HCT116 (cell line): Measurements from ENCODE around the gene HOMER1. TPM values are rescaled to one million over a fixed set of nuclear protein-coding genes. Genes with fewer than 3 reads are reported as not detected.

Experiments
- ATAC-seq: fragments of 200-7000 bp; cut with Tn5 transposase; 2 replicates; pipeline ENCODE4 v1.9.1; 2020; ENCODE audit warnings: mild to moderate bottlenecking, moderate library complexity
- BruUV-seq: library from RNA; stranded (reverse); fragments of 400-500 nt; replicated peaks from 2 replicates; lab custom pipeline; 2021; lab: Mats Ljungman, UMichigan
- CTCF ChIA-PET: fragments of 300-600 bp; sonication (Branson Sonifier 250); formaldehyde crosslinking; loops from one replicate; lab custom pipeline; 2021; ENCODE audit warnings: antibody characterized with exemption; lab: Charles Lee
- POLR2A ChIA-PET: fragments of 300-600, 350-600 bp; sonication (Branson Sonifier 250); formaldehyde crosslinking; loops from one replicate; lab custom pipeline; 2021; ENCODE audit warnings: antibody characterized with exemption; lab: Charles Lee
- RAD21 ChIA-PET, 2 experiments: fragments of 300-600 bp; sonication (Branson Sonifier 250); formaldehyde crosslinking; loops; one replicate each; lab custom pipeline; 2023; ENCODE audit warnings: low total read pairs in 2 of 2; ENCODE audit not compliant: uncharacterized antibody in 2 of 2, unreplicated experiment in 2 of 2, low non-redundant PET in 1 of 2; lab: Charles Lee
- DNase-seq: peaks from one replicate; pipeline ENCODE4 v3.0.0-alpha.2; 2010; ENCODE audit warnings: low read depth, low spot score
- H2AFZ ChIP-seq: fragments of 200-600 bp; shearing (Covaris generic), sonication (generic); 2 replicates; pipeline ENCODE4 v1.6.1; 2017; ENCODE audit warnings: low read depth, mixed run types, mixed read lengths, antibody characterized with exemption, low read length; ENCODE audit not compliant: poor library complexity, severe bottlenecking
- H3K27ac ChIP-seq: 2 replicates; pipeline ENCODE4 v1.5.1; 2012; ENCODE audit warnings: low read depth, low read length
- H3K27me3 ChIP-seq: fragments of 200-600 bp; sonication (generic); 2 replicates; pipeline ENCODE4 v1.6.1; 2016; ENCODE audit warnings: mixed run types, low read length, mixed read lengths; ENCODE audit not compliant: insufficient read depth
- H3K36me3 ChIP-seq, 2 experiments: fragments of 200-500 bp in 1 of 2; fragments of 200-600 bp in 1 of 2; sonication (Bioruptor generic) in 1 of 2; sonication (generic) in 1 of 2; 2 replicates each; pipeline versions ENCODE4 v1.5.1 to v1.6.1; 2014 to 2016; ENCODE audit warnings: low read length in 2 of 2, inconsistent platforms in 1 of 2, mixed read lengths in 1 of 2, mixed run types in 1 of 2; ENCODE audit not compliant: insufficient read depth in 2 of 2, control insufficient read depth in 1 of 2
- H3K4me1 ChIP-seq, 2 experiments: fragments of 200-600 bp in 1 of 2; sonication (generic) in 1 of 2; 2 replicates each; pipeline versions ENCODE4 v1.5.1 to v1.6.1; 2012 to 2017; ENCODE audit warnings: low read length in 2 of 2, inconsistent platforms in 1 of 2, mild to moderate bottlenecking in 1 of 2, mixed read lengths in 1 of 2, mixed run types in 1 of 2, moderate library complexity in 1 of 2; ENCODE audit not compliant: insufficient read depth in 2 of 2, control insufficient read depth in 1 of 2
- H3K4me2 ChIP-seq: fragments of 200-600 bp; sonication (generic); 2 replicates; pipeline ENCODE4 v1.6.1; 2017; ENCODE audit warnings: mixed run types, low read length, mixed read lengths
- H3K4me3 ChIP-seq, 2 experiments: fragments of 200-600 bp in 1 of 2; sonication (generic) in 1 of 2; replicated peaks in 1 of 2; 2 replicates each; pipeline ENCODE4 v1.5.1; 2011 to 2016; ENCODE audit warnings: low read length in 2 of 2, control low read depth in 1 of 2, low read depth in 1 of 2, mild to moderate bottlenecking in 1 of 2, mixed read lengths in 1 of 2, mixed run types in 1 of 2
- H3K79me2 ChIP-seq: fragments of 200-600 bp; sonication (generic); 2 replicates; pipeline ENCODE4 v1.6.1; 2017; ENCODE audit warnings: mild to moderate bottlenecking, mixed run types, low read length, moderate library complexity, mixed read lengths; ENCODE audit not compliant: insufficient read depth
- H3K9ac ChIP-seq: fragments of 200-600 bp; sonication (generic); 2 replicates; pipeline ENCODE4 v1.6.1; 2016; ENCODE audit warnings: low read length, mixed read lengths
- H3K9me2 ChIP-seq: fragments of 200-600 bp; sonication (generic), shearing (Covaris generic); 2 replicates; pipeline ENCODE4 v1.6.1; 2017; ENCODE audit warnings: mixed run types, mild to moderate bottlenecking, moderate library complexity; ENCODE audit not compliant: insufficient read depth
- H3K9me3 ChIP-seq, 2 experiments: fragments of 200-500 bp in 1 of 2; fragments of 200-600 bp in 1 of 2; sonication (Bioruptor generic) in 1 of 2; sonication (generic) in 1 of 2; 2 replicates each; pipeline ENCODE4 v1.6.1; 2014 to 2017; ENCODE audit warnings: low read length in 2 of 2, mixed read lengths in 2 of 2, inconsistent platforms in 1 of 2, low read depth in 1 of 2, mild to moderate bottlenecking in 1 of 2, mixed run types in 1 of 2, moderate library complexity in 1 of 2; ENCODE audit not compliant: control insufficient read depth in 1 of 2, insufficient read depth in 1 of 2
- H4K20me1 ChIP-seq: fragments of 200-600 bp; sonication (generic), shearing (Covaris generic); 2 replicates; pipeline ENCODE4 v1.6.1; 2017; ENCODE audit warnings: mixed run types, mild to moderate bottlenecking, moderate library complexity; ENCODE audit not compliant: insufficient read depth
- CEBPB ChIP-seq: IDR thresholded peaks from 2 replicates; pipeline ENCODE4 v1.6.1; 2012; ENCODE audit warnings: low read depth
- CTCF ChIP-seq, 3 experiments: fragments of 200-600 bp in 1 of 3; sonication (generic) in 1 of 3; IDR thresholded peaks in 2 of 3; conservative IDR thresholded peaks in 1 of 3; 2 replicates each; pipeline ENCODE4 v1.5.1; 2012 to 2017; ENCODE audit warnings: low read depth in 2 of 3, low read length in 2 of 3, antibody characterized with exemption in 1 of 3, borderline replicate concordance in 1 of 3, control low read depth in 1 of 3, mild to moderate bottlenecking in 1 of 3, mixed read lengths in 1 of 3, mixed run types in 1 of 3, moderate library complexity in 1 of 3; ENCODE audit not compliant: insufficient read depth in 1 of 3
- FOSL1 ChIP-seq: IDR thresholded peaks from 2 replicates; pipeline ENCODE4 v1.6.1; 2012; ENCODE audit warnings: low read depth
- JUND ChIP-seq: IDR thresholded peaks from 2 replicates; pipeline ENCODE4 v1.6.1; 2012
- POLR2A ChIP-seq: IDR thresholded peaks from 2 replicates; pipeline ENCODE4 v1.7.0; 2011; ENCODE audit warnings: borderline replicate concordance; ENCODE audit not compliant: insufficient read depth, insufficient read length; ENCODE audit errors: extremely low read depth
- POLR2AphosphoS5 ChIP-seq: IDR thresholded peaks from 2 replicates; pipeline ENCODE4 v1.6.1; 2011; ENCODE audit warnings: mild to moderate bottlenecking, low read depth, low read length, moderate library complexity
- RAD21 ChIP-seq: IDR thresholded peaks from 2 replicates; pipeline ENCODE4 v1.6.1; 2012; ENCODE audit warnings: low read depth, mild to moderate bottlenecking
- REST ChIP-seq: IDR thresholded peaks from 2 replicates; pipeline ENCODE4 v1.6.1; 2012; ENCODE audit warnings: low read depth
- SP1 ChIP-seq: IDR thresholded peaks from 2 replicates; pipeline ENCODE4 v1.6.1; 2012; ENCODE audit warnings: low read depth
- ZNF274 ChIP-seq: fragments of 200-500 bp; sonication (Bioruptor generic); IDR thresholded peaks from 2 replicates; pipeline ENCODE4 v1.6.1; 2014; ENCODE audit warnings: mild to moderate bottlenecking, low read depth, low read length, inconsistent platforms
- intact Hi-C: fragments of 100-400 bp; cut with micrococcal nuclease; formaldehyde crosslinking; loops from 2 replicates; pipeline ENCODE4 v1.10.0; 2022
- total RNA-seq: library from RNA; stranded (reverse); gene quantifications from one replicate; pipeline ENCODE4 v1.2.1, GENCODE V29; 2021; ENCODE audit not compliant: unreplicated experiment
- TF ChIP-seq, protein P1 (sequence below): IDR thresholded peaks from 2 replicates; pipeline ENCODE4 v1.6.1; 2011; ENCODE audit warnings: mild to moderate bottlenecking, low read length, moderate library complexity; ENCODE audit not compliant: insufficient replicate concordance; ENCODE audit errors: extremely low read depth
- TF ChIP-seq, protein P2 (sequence below): IDR thresholded peaks from 2 replicates; pipeline ENCODE4 v1.6.1; 2012
- TF ChIP-seq, protein P3 (sequence below): IDR thresholded peaks from 2 replicates; pipeline ENCODE4 v1.6.1; 2012

Gene HOMER1
- total RNA-seq, 1 experiment from 2014 or later: 21.4 TPM

DNA sequence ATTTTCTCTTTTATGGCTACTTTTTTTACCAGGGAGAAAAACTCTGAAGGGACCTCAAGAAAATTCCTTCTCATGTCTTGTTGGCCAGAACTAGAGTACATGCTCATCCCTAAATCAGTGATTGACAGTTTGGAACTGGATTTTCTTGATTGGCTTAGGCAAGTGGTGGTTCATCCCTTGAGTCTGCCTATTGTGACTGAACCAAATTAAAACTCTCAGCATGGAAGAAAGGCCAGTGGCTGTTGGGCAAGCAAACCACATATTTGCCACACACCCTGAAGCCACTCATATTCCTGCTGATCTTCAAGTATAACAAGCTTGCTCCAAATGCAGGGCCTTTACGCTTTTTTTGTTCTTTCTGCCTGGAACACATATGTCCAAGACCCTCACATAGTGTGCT lies 7.2 kb upstream of the HOMER1 start:
- no peak overlapping the region for H3K4me2 ChIP-seq
- no peaks in the 10 kb centered on the region for H3K9me3 ChIP-seq
- no peak for TF ChIP-seq JUND
- TF ChIP-seq, all 23 proteins: peak for 0
- Histone ChIP-seq H4K20me1 (no peaks in the 10 kb centered on the region), H3K4me3 (no peak overlapping the region), H3K4me1 (no peaks in the 10 kb centered on the region), H3K27ac (no peak overlapping the region), H3K9me2 (no peaks in the 10 kb centered on the region), H2AFZ (no peak overlapping the region), H3K27me3 (no peaks in the 10 kb centered on the region), H3K9ac (no peak overlapping the region), H3K36me3 (no peaks in the 10 kb centered on the region), H3K79me2 (no peaks in the 10 kb centered on the region)
- ChIA-PET CTCF (no interaction called here), RAD21 (no interaction called here), POLR2A (no interaction called here)
- BruUV-seq: no TSS peak
- intact Hi-C loops: no loop called here
- DNase-seq (no peak), ATAC-seq (no peak)

GRCh38 chr5:79518718-79519117 lies 4.8 kb upstream of the HOMER1 start:
- no peaks in the 10 kb centered on the region for H3K27me3 ChIP-seq
- CTCF ChIA-PET: interaction anchor here (0.7 kb wide), 1 partner anchor 564 kb away, joined by 3 read pairs; no protein-coding TSS in a partner anchor
- intact Hi-C loops: loop anchor here (10.0 kb wide), 1 partner anchor 64 kb away; no protein-coding TSS in a partner anchor
- H3K9me3 ChIP-seq: no peaks in the 10 kb centered on the region
- BruUV-seq: no TSS peak
- no peak for ATAC-seq
- H3K4me3 ChIP-seq: no peak overlapping the region
- H3K36me3 ChIP-seq: no peaks in the 10 kb centered on the region
- H3K4me1 ChIP-seq: peaks cover 5 to 6% of the 10 kb centered on the region in 2 experiments; a peak in 2 of 4 replicates
- no peaks in the 10 kb centered on the region for H3K9me2 ChIP-seq
- H4K20me1 ChIP-seq: no peaks in the 10 kb centered on the region
- H3K9ac ChIP-seq: no peak overlapping the region
- no peak overlapping the region for H3K27ac ChIP-seq
- no peak overlapping the region for H2AFZ ChIP-seq
- RAD21 ChIA-PET: no interaction called here
- no peaks in the 10 kb centered on the region for H3K79me2 ChIP-seq
- DNase-seq: no peak
- POLR2A ChIA-PET: no interaction called here
- no peak overlapping the region for H3K4me2 ChIP-seq
- no peak for TF ChIP-seq RAD21
- TF ChIP-seq, protein P1, sequence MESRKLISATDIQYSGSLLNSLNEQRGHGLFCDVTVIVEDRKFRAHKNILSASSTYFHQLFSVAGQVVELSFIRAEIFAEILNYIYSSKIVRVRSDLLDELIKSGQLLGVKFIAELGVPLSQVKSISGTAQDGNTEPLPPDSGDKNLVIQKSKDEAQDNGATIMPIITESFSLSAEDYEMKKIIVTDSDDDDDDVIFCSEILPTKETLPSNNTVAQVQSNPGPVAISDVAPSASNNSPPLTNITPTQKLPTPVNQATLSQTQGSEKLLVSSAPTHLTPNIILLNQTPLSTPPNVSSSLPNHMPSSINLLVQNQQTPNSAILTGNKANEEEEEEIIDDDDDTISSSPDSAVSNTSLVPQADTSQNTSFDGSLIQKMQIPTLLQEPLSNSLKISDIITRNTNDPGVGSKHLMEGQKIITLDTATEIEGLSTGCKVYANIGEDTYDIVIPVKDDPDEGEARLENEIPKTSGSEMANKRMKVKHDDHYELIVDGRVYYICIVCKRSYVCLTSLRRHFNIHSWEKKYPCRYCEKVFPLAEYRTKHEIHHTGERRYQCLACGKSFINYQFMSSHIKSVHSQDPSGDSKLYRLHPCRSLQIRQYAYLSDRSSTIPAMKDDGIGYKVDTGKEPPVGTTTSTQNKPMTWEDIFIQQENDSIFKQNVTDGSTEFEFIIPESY: no peak
- no peak for TF ChIP-seq JUND
- no peak for TF ChIP-seq POLR2AphosphoS5
- no peak for TF ChIP-seq FOSL1
- TF ChIP-seq ZNF274: no peak
- no peak for TF ChIP-seq CTCF (IDR thresholded peaks at IDR 0.05 in 2 of 3, conservative IDR thresholded peaks at IDR 0.05 in 1 of 3; ENCODE audit: borderline replicate concordance in 1 of 3, insufficient read depth in 1 of 3, low read depth in 2 of 3, low read length in 2 of 3)
- TF ChIP-seq, protein P2, sequence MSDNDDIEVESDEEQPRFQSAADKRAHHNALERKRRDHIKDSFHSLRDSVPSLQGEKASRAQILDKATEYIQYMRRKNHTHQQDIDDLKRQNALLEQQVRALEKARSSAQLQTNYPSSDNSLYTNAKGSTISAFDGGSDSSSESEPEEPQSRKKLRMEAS: no peak
- TF ChIP-seq REST: no peak
- no peak for TF ChIP-seq CEBPB
- no peak for TF ChIP-seq SP1
- no peak for TF ChIP-seq POLR2A
- TF ChIP-seq, protein P3, sequence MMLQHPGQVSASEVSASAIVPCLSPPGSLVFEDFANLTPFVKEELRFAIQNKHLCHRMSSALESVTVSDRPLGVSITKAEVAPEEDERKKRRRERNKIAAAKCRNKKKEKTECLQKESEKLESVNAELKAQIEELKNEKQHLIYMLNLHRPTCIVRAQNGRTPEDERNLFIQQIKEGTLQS: no peak
